Suppressor macrophage treated with lipopolysaccharide for 1 hour (primary cell): ENCODE results near the gene PCBP3.

Source experiments
- DNase-seq, 3 donors: peaks; one replicate each; pipeline ENCODE4 v3.0.0-alpha.2; 2020 to 2022

Gene PCBP3

GRCh38 chr21:45918835-45919447 lies 275.4 kb downstream of the PCBP3 start:
- no peak for DNase-seq

DNA sequence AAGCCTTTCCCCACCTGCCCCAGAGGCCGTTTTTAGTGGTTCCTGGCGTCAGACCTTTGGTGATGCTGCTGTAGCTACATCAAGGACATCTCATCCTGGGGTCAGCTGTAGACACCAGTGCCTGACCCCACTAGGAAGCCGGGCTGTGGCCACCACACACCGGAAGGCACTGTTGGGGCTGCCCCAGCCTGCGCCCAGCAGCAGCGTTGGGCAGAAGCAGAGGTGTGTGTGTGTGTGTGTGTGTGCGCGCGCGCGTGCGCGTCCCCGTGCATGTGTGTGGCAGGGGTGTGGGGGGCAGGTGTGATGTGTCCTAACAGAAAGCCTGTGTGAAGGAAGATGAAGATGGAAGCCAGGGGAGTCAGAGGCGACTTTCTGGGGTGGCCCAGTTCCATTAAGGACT lies 276.1 kb downstream of the PCBP3 start:
- DNase-seq: no peak

DNA sequence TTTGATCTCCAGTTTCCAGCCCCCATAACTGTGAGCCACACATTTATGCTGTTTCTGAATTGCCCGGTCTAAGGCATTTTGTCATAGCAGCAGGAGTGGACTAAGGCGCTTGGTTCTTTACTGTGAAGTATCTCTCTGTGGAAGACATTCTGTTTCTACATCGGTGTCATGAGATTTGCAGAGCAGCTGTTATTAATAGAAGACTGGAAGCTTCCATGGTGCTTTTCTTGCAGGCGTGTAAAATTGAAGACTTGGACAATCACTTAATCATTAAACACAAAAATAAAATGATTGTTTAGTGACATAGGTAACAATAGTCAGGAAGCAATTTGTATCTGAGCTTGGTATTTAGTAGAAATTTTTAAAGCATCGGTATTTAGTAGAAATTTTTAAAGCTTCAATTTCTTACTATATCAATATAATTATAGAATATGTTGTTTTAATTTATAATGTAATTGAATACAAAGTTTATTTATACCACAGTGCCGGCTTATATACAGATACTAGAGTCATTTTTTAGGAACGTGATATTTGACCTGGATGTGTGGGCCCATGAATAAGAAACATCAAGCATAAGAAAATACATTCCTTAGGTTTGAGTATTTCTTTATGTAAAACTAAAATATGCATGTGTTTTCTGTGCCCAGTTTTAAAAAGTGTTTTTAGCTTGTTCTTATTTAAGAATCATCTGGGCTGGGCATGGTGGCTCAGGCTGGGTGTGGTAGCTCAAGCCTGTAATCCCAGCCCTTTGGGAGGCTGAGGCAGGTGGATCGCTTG lies 277.5 kb downstream of the PCBP3 start:
- DNase-seq: no peak

DNA sequence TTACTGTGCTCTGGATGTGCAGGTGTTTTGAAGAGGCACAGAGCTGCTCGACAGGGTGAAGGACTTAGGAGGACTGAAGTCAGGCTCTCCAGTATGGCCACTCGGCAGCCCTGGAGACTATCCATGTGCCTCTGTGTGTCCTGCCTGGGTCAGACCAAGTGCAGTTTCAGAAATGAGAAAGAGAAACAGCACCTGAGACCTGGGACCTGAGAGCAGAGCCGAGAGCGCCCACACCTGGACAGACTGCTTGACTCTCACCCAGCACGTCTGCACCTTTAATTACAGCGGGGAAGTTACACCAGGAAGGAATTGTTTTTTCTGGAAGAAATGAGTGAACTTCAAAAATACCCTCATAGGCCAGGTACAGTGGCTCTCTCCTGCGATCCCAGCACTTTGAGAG lies 278.4 kb downstream of the PCBP3 start:
- no peak for DNase-seq

DNA sequence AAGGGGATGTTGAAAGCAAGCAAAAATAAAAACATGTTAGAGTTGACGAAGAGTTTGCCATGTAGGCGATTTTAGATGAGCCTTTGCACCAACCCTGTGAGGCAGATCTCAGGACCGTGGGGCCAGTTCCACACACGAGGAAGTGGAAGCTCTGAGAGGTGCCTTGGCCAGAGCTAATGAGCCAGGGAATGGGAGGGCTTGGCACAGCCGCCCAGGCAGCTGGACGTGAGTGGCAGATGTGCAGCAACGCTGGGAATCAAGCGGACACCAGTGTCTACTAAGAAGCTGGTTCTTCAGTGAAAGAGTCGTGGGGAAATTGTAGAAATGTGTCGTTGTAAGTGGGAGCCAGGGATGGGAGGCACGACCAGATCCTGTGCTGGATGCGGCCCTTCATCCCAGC lies 279.1 kb downstream of the PCBP3 start:
- DNase-seq: no peak

DNA sequence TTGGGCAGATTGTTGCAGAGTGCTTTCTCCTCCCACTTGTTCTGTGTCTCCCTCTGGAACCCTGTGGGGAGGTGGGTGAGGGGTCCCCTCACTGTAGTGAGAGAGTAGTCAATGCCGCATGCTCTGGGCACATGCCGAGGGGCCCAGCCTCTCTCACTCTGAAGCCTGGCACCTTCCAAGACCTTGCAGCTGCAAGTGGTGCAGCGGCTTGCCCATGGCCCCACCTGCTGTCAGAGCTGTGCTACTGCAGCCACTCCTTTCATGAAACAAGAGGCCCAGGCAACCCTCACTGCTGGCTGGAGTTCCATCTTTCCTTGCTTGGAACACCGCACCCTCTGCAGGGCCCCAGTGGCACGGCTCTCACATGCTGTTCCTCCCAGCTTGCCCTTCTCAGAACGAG lies 279.6 kb downstream of the PCBP3 start:
- DNase-seq: peak; percentile 36 to 67 (median 36)

DNA sequence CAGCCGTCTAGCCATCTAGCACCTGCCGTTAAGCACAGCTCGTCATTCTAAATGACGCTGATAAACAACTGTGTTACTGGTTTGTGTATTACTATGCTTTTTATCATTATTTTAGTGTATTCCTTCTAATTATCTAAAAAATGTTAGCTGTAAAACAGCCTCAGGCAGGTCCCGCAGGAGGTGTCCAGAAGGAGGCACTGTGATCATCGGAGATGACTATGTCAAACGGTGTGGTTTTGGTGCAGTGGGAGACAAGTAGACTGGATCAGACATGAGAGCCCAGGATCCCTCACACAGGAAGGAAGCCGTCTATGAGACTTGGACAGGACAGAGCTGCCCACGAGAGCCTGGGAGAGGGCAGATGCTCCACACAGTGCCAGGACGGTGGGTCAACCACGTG lies 282.8 kb downstream of the PCBP3 start:
- DNase-seq: no peak

- DNase-seq: no peak
These were observed 283.5 kb downstream of the PCBP3 start for GRCh38 chr21:45927032-45927431.

DNA sequence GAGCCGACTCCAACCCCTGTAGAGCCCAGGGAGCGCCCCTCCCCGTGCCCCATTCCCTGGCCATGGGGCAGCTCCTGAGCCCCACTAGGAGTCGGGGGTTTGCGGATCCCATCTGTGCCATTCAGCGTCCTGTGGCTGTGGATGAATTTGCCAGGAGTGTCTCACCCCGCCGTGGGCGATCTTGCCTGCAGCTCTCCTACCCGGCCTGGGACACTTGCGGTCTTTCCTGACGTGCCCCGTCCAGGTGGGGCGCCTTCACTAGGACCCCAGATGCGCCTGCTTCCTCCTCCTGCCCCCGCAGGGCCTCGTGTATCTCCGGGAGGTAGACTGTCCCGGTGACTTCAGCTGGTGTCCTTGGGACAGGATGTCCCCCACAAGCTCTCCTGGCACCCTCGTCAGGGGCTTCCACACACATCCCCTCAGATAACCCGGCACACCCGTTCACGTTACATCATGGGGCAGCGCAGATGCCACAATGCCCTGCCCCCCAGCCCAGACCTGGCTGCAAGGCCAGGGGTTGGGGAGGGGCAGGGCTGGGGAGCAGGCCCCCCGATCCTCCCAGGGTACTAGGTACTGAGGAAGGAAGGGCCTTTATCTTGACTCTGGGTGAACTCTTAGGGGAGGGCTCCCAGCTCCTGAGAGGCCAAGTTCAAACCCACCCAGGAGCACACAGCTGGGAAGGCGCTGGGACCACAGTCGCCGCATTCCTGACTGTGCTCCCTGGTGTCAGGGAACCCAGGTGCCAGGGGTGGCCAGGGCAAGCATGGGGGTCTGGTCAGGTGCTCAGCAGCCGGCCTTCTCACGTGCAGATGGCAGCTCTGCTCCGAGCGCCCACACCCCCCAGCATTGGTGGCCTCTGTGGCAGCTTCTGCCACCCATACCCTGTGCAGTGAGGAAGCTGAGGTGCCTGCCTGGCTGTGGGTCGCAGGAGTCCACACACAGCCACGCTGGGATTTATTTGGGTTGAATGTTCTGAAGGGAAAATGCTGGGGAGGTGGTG lies 284.6 kb downstream of the PCBP3 start:
- no peak for DNase-seq

GRCh38 chr21:45929449-45929848 lies 285.9 kb downstream of the PCBP3 start:
- no peak for DNase-seq

DNA sequence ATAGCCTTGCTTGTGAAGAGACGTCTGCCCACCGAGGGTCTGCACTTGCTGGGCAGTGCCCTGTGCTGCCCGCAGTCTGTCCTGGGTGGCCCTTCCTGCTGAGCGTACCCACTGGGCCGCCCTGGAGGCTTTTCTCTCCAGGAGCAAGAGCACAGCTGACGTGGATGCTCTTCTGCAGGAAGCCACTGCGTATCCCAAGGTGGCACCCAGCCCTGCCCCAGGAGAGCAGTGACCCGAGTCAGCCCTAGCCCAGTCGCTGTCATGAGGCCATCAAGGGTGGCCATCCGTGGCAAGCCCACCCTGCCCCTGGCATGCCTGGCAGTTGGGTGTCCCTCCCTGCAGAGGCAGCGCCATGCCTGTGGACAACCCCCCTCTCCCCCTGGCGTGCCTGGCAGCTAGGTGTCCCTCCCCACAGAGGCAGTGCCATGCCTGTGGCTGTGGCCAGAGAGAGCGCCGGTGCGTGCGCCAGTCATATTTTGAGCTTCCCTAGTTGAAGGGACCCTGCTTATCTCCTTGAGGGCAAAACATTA lies 286.8 kb downstream of the PCBP3 start:
- no peak for DNase-seq

- DNase-seq: no peak
These were observed 287.3 kb downstream of the PCBP3 start for GRCh38 chr21:45930792-45931191.

DNA sequence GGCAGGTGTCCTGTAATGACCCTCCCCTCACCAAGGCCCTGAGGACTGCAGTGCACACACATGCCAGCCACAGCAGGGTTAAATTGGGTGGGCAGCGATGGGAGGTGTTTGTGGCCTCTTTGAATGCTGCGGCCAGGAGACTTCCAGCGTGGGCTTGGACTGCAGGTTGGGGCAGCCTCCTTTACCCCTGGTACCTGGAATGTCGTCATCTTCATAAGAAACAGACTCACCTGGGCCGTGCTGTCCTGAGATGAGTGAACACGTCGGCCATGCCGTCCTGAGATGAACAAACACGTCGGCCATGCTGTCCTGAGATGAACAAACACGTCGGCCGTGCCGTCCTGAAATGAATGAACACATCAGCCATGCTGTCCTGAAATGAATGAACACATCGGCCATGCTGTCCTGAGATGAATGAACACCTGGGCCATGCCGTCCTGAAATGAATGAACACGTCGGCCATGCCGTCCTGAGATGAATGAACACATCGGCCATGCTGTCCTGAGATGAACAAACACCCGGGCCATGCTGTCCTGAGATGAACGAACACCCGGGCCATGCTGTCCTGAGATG lies 288.0 kb downstream of the PCBP3 start:
- no peak for DNase-seq

GRCh38 chr21:45932922-45933502 lies 289.5 kb downstream of the PCBP3 start:
- DNase-seq: no peak

DNA sequence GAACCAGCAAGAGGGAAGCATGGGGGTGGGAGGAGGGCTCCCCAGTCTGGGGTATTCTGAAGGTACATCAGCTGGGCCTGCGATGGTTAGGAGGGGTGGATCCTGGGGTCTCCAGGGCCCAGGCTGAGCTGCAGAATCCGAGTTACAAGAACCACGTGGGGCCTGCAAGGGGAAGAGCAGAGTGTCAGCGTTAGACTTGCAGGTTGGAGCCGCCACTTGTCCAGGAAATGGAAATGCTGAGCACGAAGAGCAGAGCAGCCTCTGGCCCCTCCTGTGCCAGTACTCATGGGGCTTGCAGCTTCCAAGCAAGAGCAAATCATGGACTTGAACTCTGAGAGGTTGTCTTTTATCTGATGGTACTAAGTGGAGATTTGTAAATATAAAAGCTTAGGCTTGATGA lies 290.6 kb downstream of the PCBP3 start:
- DNase-seq: no peak

- no peak for DNase-seq
These were observed 291.0 kb downstream of the PCBP3 start for GRCh38 chr21:45934554-45934953.

DNA sequence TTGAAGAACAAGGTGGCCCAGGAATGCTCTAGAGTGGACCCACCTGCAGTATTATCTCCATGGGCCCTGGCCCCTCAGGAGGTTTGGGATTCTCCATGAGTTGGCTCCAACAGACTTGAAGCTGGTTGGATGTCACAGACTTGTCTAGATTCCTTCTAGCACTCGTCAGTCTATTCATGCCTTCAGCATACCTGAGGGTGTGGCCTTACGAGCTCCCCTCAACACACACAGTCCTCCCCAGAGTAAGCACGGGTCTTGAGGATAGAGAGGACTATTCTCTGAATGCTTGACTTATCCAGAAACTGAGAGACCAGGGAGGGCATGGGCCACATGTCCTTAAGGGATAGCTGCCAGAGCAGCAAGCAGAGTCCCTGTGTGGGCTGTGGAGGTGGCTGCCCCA lies 292.1 kb downstream of the PCBP3 start:
- DNase-seq: no peak

- DNase-seq: no peak
These were observed 294.4 kb downstream of the PCBP3 start for GRCh38 chr21:45937721-45938452.

GRCh38 chr21:45938453-45938755 lies 294.9 kb downstream of the PCBP3 start:
- DNase-seq: no peak

- no peak for DNase-seq
These were observed 295.4 kb downstream of the PCBP3 start for GRCh38 chr21:45938811-45939520.

DNA sequence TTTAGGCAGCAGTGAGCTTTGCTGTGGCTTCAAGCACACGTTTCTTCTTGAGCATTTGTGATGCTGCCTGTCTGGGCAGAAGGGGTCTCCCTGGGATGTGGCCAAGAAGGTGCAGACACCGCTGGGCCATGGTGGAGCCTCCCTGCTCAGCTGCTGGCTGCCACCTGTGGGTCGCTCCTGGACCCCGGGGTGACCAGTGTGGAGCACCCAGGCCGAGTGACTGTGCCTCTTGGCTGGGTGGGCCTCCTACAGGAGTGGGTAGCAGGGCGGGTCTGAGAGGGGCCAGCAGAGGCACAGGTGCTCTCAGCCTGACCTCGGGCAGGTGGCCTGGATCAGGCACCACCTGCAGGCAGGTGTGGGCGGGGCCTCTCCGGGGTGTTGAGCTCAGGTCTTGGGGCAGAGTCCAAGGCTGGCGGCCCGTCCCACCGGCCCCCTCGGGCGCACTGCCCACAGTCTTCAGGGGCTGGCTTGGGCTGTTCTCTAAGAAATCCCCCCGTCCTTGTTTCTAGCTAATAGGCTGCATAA lies 296.1 kb downstream of the PCBP3 start:
- DNase-seq: no peak
